HTR-8/SVneo (cell line): ENCODE results near the gene CLCN6.
"Not testable (repeated sequence)": the region's sequence is repeated elsewhere in the genome, so short reads cannot be mapped to it uniquely, and the experiment has no call there.

Experiments used
- DNase-seq: peaks from one replicate; pipeline ENCODE4 v3.0.0; 2011; ENCODE audit warnings: low spot score, mixed read lengths; ENCODE audit not compliant: insufficient read length
- FAIRE-seq: peaks from 2 replicates; lab custom pipeline; 2011; peaks lifted over from hg19 to GRCh38; lab: Jason Lieb, UNC

CLCN6 gene

DNA sequence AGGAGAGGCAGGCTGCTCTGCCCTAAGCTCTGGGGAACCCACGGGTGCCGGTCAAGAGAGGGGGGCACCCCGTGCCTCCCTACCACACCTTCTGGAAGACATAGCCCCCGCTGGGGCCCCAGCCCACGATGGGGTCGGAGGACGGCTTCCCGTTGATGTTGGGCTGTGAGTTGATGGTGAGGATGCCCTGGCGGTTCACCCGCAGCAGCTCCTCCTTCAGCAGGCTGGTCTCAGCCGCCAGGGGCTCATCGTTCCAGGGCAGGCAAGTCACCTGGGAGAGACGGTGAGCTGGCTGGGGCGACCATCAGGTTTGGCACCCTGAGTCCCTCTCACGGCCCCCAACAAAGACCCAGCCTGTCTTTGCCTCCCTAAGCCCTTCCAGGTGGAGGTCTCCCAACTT is 12.2 kb upstream of the CLCN6 start:
- no peak for FAIRE-seq

GRCh38 chr1:11794446-11795237 is 11.3 kb upstream of the CLCN6 start:
- DNase-seq, result no peak
- FAIRE-seq, result no peak

More for the DNA sequence above, 12.2 kb upstream of the CLCN6 start:
- DNase-seq, result no peak

DNA sequence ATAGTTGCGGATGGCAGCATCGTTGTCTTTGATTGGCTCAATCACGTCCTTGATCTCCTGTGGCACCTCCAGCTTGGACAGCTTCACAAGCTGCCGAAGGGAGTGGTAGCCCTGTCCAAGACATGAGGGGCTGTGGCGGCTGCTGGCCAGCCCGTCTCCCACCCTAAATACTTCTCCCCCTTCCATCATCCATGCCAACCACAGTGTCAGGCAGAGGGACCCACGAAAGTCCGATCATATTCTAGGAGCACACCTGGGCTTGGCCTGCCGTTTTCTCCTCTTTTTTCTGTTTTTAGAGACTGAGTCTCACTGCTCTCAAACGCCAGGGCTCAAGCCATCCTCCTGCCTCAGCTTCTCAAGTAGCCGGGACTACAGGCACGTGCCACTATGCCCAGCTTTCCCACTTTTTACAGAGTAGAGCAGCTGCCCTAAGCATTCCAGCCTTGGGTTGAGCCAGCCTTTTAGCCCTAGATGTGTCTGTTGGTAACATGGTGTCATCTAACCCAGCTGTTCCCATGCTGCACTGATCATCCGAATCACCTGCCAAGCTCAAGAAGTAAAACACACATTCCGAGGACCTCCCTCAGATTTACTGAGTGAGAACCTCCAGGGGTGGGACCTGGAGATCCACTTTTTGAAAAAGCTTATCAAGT is 10.6 kb upstream of the CLCN6 start:
- FAIRE-seq, result no peak

GRCh38 chr1:11796036-11796828 is 9.8 kb upstream of the CLCN6 start:
- DNase-seq (no peak), FAIRE-seq (no peak)

More for the DNA sequence above, 10.6 kb upstream of the CLCN6 start:
- DNase-seq, result no peak

DNA sequence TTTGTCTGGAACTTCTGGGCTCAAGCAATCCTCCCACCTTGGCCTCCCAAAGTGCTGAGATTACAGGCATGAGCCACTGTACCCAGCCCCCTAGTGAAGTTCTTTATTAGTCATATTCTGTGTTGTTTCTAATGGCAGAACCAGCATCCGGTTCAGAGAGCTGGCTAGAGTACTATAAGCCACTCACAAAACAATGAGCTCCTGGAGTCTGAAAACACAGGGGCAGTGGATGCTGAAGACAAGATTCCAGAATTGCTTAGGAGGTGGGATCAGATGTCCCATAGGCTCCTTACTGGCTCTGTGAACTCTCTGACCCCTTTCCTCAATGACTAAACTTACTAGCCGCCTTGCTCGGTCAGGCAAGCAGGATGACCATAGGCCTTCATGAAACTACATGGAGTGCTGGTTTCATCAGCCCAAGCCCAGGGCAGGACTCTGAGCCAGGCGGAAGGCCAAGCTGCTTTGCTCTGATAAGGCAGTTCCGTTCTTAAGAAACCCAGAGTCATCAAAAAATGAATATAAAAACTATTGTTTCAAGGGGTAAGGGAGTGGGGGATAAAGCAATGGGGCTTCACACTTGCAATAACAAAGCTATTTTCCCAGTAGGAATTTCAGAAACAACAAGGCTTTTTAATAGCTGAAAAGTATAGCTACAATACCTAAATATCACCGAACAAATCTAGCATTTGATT is 8.3 kb upstream of the CLCN6 start:
- no peak for FAIRE-seq
- no peak for DNase-seq

DNA sequence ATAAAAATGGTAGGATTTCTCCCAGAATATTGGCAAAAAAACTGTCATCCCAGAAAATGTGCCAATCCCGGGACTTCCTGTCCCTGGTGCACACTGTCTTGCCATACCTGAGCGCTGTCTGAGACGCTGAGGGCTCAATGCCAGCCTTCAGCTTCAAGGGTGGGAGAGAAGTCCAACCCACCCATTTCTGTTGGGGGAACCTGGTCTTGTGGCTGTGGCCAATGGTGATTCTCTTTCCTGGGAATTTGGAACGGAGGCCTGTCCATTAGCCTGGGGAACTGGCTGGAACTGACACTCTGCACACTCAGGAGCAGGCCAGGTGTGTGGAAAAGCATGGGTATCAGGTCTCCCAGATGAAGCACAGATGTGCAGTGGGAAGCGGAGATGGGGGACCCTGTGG is 6.9 kb upstream of the CLCN6 start:
- FAIRE-seq (no peak), DNase-seq (no peak)

DNA sequence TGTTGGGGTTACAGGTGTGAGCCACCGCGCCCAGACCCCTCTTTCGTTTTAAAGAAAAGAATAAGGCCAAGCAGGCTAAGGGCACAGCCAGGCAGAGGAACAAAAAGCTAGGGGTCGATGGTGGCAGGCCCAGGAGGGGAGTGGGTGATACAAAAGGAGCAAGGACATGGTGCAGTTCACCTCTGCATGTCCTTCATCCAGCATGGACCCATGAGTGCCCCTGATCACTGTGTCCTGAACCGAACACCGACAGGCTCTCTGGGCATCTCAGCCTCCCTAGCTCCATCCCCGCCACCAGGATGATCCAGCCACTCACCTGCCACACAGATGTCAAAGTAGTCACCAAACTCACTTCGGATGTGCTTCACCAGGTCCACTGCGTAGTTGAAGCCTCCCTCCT is 6.1 kb upstream of the CLCN6 start:
- FAIRE-seq (no peak), DNase-seq (no peak)

GRCh38 chr1:11800391-11800755 is 5.6 kb upstream of the CLCN6 start:
- FAIRE-seq, result no peak
- DNase-seq, result no peak

DNA sequence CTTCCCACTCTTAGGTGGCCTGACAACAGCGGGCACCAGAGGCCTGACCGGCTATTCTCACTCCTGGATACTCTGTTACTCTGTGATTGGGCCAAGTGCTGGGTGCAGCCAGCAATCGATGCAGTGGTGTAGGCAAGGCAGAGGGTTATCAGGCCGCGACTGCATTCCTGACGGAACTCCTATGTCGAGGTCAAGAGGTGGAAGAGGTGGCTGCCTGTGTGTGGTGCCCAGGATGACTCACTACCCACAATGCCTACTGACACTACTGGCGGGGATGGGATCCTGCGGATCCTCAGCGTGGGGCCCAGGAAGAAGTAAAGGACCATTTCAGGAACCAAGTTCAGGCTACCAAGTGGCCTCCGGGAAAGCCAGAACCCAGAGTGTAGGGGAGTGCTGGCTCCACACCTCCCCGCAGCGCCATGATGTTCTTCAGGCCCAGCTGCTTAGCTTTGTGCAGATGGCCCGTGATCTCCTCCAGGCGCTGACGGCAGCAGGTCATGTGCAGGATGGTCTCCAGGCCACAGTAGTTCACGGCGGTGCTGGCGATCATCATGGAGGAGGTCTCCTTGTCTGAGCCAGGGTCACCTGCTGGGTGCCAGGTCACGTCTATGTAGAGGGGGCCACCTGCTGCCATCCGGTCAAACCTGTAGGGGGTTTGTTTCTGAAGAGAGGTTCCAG is 5.1 kb upstream of the CLCN6 start:
- FAIRE-seq, result no peak
- DNase-seq, result no peak

DNA sequence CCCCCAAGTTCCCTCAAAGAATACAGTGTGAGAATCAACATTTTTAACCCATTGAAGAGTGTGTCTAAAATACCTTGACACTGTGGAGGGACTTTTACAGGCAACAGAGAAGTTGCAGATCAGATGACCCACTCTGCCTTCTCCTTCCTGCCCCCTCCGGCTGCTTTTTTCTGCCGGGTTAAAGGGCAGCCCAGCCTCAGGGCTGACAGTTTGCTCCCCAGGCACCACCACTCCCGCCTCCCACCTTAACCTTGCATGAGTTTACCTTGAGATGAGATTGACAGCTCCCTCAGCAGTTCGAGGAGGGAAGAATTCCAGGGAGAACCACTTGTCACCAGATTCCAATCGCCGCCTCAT is 3.4 kb upstream of the CLCN6 start:
- no peak for DNase-seq
- no peak for FAIRE-seq

DNA sequence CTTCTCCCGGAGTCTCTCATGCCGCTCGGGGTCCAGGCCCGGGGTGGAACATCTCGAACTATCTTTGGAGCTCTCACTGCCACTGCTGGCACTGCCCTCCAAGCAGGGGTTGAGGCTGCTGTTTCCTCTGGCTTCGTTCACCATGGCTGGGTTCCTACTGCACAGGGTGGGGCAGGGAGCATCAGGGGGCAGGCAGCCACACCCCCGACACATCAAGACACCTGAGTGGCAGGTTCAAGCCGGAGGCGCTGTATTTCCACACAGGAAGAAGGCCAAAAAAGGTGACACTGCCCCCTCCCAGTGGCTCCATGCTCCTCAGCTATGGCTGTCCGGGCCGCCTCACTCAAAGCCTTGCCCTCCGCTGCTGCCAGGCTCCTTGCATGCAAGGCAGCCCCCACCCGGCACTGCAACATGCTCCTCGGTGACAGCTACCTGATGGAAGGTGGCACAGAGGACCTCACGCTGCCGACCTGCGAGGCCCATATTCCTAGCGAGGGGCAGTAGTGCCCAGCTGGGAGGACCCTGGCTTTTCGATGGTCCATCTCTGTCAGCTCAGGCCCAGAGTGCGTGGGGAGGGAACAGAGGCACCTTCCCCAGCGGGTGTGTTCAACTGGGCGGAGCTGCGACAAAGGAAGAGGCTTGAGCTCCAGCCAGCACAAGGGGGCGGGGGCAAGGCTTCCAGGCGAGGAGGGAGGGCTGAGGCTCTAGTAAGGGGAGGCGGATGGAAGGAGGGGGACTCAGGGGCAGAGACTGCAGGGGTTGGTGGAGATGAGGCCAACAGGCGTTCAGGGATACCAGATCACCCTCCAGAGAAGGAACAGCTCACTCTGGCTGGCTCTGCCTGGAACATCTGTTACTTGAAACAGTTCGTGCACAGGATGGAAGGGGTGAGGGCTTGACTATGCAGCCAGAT is 2.8 kb upstream of the CLCN6 start:
- FAIRE-seq, result peak; percentile 31
- DNase-seq, result peak; percentile 75

DNA sequence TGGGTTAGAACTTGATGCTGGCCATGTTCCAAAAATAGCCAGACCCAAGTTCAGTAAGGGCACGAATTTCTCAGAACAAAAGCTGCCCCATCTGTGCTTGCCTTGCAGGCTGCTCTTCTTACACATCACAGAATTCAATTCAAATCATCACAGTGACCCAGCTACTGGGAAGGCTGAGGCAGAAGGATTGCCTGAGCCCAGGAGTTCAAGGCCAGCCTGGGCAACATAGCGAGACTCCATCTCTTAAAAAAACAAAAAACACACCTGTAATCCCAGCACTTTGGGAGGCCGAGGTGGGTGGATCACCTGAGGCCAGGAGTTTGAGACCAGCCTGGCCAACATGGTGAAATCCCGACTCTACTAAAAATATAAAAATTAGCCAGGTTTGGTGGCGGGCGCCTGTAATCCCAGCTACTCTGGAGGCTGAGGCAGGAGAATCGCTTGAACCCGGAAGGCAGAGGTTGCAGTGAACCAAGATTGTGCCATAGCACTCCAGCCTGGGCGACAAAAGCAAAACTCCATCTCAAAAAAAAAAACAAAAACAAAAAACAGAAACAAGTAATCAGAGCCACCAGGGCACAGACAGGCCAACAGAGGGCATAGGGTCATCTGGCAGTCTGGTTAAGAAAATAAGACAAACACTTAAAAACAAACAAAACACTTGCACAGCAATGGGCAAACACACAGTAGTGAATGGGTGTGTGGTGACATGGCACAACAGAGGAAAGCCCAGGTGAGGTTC is 1.9 kb upstream of the CLCN6 start:
- FAIRE-seq, DNase-seq: not testable (repeated sequence)

DNA sequence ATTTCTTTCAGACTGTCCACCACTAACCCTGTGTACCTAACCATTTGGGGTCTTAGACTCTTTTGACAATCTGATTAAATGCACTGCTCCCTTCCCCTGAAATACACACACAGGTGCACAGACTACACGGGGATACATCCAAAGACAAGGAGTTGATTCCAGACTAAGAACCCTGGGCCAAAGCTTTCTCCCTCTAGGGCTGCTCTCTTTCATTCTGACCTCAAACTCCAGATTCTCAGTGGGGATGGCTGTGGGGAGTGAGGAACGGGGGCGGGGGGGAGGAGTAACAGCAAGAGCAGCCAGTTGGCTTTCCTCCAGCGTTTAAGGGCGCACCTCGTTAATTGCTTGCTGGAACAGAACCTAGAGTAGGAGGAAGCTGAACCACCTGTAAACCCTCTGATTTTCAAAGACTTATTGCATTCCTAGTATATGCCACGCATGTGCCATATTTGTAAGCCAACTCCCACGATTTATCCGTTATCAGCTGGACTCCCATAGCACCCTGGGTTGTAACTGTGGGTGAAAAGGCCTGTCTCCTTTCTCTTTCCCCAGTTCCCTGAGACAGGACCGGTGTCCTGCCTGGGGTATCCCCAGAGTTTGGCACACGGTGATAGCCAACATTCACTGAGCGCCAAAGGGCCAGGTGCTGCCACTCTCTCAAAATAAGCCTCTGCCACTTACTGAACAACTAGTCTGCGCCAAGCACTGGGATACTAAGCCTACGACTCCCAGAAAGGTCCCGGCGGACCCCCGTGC is 1.1 kb upstream of the CLCN6 start:
- no peak for FAIRE-seq
- no peak for DNase-seq

GRCh38 chr1:11806307-11806936 is 431 bp downstream of the CLCN6 start:
- DNase-seq (peak; percentile 49), FAIRE-seq (no peak)

- FAIRE-seq, result no peak
- DNase-seq, result no peak
Measured at GRCh38 chr1:11807133-11807532, 1.1 kb downstream of the CLCN6 start.

DNA sequence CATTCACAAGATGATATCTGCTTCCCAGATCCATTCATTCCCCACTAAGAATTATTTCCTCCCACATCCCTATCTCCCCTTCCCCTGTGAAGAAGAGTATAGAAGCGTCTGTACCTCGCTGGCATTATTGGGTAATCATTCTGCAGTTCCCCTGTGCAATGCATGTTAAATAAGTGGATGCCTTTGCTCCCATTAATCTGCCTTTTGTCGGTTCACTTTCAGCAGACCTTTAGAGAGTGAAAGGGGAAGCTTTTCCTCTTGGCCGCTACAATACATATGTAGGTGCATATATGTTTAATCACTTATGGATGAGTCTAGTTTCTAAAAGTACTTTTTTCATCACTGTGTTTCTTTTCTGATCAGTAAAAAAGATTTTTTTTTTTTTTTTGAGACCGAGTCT is 7.0 kb downstream of the CLCN6 start:
- DNase-seq (no peak), FAIRE-seq (no peak)

DNA sequence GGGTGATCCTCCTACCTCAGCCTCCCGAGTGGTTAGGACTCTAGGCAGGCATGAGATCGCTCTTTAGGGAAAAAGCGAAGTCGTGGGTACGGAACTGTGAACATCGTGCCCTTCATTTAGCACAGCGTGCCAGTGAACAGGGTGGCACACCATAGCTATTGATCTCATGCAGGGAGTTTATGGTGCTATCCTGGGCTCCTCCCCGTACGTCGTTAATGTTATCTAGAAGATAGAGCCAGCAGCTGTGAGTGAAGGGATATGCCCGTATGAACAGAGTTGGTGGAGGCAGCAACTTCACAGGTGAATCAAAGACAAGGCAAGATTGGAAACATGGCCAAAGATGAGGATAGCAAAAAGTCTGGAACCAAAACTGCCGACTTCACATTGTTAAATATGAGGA is 11.2 kb downstream of the CLCN6 start:
- FAIRE-seq (no peak), DNase-seq (no peak)
